HG03575 (cell line): Measurements from ENCODE around the gene FBLN7.
"Not testable (repeated sequence)": the region's sequence is repeated elsewhere in the genome, so short reads cannot be mapped to it uniquely, and the experiment has no call there.

ENCODE experiments used
- ATAC-seq: cut with Tn5 transposase; IDR thresholded peaks from one replicate; pipeline ENCODE4 v1.9.1; 2021; ENCODE audit not compliant: unreplicated experiment, insufficient number of reproducible peaks, low FRiP score; ENCODE audit errors: extremely low read depth

FBLN7 gene

DNA sequence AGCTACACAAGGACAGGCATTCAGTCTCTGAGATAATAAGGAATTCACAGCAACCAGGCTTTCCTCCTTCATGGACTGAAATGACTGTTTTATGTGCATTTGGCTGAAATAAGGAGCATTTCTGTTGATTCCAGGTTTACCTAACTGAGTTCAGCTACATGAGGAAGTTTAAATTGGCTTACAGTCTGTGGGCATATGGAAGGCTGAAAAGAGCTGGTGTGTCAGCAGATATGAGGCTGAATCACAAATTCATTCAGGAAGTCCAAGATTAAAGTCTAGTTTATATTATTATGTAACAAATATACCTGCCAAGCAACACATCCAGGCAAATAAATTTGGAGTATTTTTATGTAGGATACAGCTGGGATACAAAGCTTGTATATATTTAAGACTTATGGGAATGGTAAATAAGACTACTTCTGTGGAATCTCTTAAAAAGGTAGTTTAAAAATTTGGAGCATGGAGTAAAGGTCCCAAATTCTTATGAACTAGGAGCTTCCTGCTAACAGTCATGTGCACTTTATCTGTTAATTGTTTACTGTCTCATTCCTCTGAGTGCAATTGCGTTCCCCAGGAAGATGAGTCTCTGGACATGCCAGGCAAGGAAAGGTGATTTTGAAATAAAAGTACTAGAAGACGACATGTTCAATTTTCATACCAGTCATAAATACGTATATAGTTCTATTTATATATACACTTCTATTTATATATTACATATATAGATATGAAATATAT lies 63.7 kb downstream of the FBLN7 start:
- no peak for ATAC-seq

DNA sequence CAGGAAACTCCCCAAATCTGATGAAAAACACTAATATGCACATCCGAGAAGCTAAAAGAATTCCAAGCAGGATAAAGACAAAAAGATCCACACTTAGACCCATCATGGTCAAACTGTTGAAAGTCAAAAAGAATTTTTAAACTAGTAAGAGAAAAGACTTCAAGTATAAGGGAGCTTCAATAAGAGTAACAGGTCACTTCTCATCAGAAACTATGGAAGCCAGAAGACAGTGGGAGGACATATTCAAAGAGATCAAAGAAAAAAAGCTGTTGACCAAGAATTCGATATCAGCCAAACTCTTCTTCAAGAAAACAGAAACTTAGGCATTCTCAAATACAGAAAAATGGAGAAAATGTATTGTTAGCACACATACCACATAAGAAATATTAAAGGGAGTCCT lies 66.2 kb downstream of the FBLN7 start:
- no peak for ATAC-seq

DNA sequence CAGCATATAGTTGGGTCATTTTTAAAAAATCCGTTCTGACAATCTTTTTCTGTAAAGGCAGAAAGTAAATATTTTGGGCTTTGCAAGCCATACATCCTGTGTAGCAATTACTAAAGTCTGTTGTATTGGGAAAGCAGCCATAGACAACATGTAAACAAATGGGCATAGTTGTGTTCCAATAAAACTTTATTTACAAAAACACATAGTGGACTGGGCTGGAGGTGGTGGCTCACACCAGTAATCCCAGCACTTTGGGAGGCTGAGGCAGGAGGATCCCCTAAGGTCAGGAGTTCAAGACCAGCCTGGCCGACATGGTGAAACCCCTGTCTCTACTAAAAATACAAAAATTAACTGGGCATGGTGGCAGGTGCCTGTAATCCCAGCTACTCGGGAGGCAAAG lies 69.7 kb downstream of the FBLN7 start:
- ATAC-seq = not testable (repeated sequence)

DNA sequence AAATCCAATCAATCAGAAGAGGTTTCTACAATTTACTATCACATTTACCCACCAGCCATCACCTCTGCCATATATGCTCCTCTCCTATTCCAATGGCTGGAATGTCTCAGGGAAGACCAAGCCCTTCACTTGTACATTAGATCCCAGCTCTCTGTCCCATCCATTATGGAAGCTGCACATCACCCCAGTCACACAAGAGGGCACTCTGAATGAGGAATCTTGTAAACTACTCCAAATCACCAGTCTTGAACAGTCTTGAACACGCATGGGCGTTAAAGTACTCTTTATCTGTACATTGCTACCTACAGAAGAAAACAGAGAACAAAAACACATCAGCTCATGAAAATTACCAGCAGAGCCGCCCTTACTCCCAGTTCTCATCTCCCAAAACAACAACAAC lies 78.0 kb downstream of the FBLN7 start:
- no peak for ATAC-seq

DNA sequence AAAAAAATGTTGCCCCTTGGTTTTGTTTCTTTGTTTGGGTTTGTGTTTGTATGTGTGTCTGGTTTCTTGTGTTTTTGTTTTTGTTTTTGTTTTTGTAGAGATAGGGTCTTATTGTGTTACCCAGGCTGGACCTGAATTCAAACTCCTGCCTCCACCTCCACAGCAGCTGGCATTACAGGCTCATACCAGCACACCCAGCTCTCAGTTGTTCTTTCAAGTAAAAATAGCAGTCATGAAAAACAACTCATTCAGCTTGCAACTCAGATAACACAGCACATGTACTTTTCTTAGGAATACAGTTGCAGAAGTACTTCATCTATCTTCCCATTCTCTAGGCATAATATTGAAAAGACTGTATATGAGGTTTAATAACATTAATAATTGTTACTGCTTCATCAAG lies 79.7 kb downstream of the FBLN7 start:
- ATAC-seq = no peak

DNA sequence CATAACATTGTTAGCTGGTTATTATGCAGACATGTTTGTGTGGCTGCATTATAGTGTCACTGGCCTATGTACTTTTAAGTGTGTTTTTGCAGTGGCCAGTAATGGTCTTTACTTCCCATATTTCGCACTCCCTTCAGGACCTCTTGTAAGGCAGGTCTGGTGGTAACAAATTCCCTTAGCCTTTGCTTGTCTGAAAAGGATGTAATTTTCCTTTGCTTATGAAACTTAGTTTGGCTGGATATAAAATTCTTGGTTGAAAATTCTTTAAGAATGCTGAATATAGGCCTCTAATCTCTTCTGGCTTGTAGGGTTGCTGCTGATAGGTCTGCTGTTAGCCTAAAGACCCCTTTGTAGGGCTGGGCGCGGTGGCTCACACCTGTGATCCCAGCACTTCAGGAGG lies 82.0 kb downstream of the FBLN7 start:
- no peak for ATAC-seq

DNA sequence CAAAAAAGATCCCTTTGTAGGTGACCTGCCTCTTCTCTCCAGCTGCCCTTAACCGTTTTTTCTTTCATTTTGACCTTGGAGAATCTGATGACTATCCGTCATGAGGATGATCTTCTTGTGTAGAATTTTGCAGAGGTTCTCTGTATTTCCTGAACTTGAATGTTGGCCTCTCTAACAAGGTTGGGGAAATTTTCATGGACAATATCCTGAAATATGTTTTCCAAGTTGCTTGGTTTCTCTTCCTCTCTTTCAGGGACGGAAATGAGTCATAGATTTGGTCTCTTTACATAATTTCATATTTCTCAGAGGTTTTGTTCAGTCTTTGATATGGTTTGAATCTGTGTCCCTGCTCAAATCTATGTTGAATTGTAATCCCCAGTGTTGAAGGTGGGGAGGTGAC lies 82.6 kb downstream of the FBLN7 start:
- no peak for ATAC-seq

DNA sequence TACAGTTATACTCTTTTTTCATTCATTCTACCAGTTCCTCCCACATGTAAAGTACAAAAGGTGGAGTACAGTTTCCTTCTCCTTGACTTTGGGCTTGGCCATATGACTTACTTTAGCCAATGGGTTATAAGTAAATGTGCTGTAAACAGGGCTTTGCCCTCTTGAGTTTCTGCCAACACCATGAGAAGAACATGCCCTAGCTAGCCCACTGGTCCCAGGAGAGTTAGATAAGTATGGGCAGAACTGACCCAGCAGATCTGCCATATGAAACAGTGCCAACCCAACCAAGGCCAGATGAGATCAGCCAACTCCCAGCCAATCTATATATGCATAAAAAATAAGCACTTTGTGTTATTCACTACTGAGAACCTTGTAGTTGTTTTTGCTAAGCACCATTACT lies 91.2 kb downstream of the FBLN7 start:
- no peak for ATAC-seq

DNA sequence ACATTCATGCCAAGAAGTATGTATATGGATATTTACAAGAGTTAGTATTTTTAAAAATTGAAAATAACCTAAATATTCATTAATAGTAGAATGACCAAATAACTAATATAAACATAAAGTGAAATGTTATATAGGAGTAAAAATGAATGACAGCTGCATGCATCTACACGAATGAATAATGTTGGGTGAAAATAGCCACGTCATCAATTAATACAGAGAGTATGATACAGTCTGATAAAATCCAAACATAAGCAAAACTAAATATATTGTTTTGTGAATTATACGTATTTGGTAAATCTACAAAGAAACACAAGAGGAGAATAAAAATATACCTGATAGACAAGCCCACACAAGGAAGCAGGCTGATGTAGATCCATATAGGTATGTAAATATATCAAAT lies 92.2 kb downstream of the FBLN7 start:
- no peak for ATAC-seq
